HepG2 (cell line): ENCODE data around the gene DDRGK1. TPM values are rescaled to one million over a fixed set of nuclear protein-coding genes. Genes with fewer than 3 reads are reported as not detected.
A peak's percentile ranks its signal among the peaks of the same experiment; 100 is the strongest.

Experiments
- ELF1 ChIP-seq: sonication (generic); formaldehyde crosslinking; IDR thresholded peaks from 2 replicates; pipeline ENCODE4 v1.4.0; 2020; ENCODE audit warnings: missing genetic modification reagents
- GMEB1 ChIP-seq: sonication (generic); formaldehyde crosslinking; IDR thresholded peaks from 2 replicates; pipeline ENCODE4 v1.5.1; 2020; ENCODE audit warnings: missing genetic modification reagents, mild to moderate bottlenecking, borderline replicate concordance
- IRX3 ChIP-seq: sonication (generic); formaldehyde crosslinking; IDR thresholded peaks from 2 replicates; pipeline ENCODE4 v1.8.1; 2023; ENCODE audit warnings: mild to moderate bottlenecking, low read depth, missing genetic modification reagents, borderline replicate concordance
- MED8 ChIP-seq: sonication (generic); formaldehyde crosslinking; IDR thresholded peaks from 2 replicates; pipeline ENCODE4 v1.8.1; 2023; ENCODE audit warnings: mild to moderate bottlenecking, missing genetic modification reagents; ENCODE audit not compliant: insufficient replicate concordance
- POLR2G ChIP-seq: fragments of 200-400 bp; formaldehyde crosslinking; IDR thresholded peaks from 2 replicates; pipeline ENCODE4 v1.6.1; 2018; ENCODE audit warnings: mild to moderate bottlenecking, low read depth, low read length, moderate library complexity
- RFX3 ChIP-seq: IDR thresholded peaks from 2 replicates; pipeline ENCODE4 v1.6.1; 2016; ENCODE audit warnings: missing biosample characterization, missing genetic modification reagents
- SALL1 ChIP-seq: sonication (generic); formaldehyde crosslinking; IDR thresholded peaks from 2 replicates; pipeline ENCODE4 v1.8.0; 2022; ENCODE audit warnings: mild to moderate bottlenecking, missing genetic modification reagents
- SMAD3 ChIP-seq: sonication (generic); formaldehyde crosslinking; IDR thresholded peaks from 2 replicates; pipeline ENCODE4 v1.4.0; 2020; ENCODE audit warnings: missing genetic modification reagents
- SP140L ChIP-seq: sonication (generic); formaldehyde crosslinking; IDR thresholded peaks from 2 replicates; pipeline ENCODE4 v1.4.0; 2020; ENCODE audit warnings: missing genetic modification reagents, borderline replicate concordance
- TBX3 ChIP-seq: fragments of 450-650 bp; IDR thresholded peaks from 2 replicates; pipeline ENCODE4 v1.6.1; 2017; ENCODE audit warnings: antibody characterized with exemption, mild to moderate bottlenecking, inconsistent platforms, borderline replicate concordance
- ZIK1 ChIP-seq: sonication (generic); formaldehyde crosslinking; IDR thresholded peaks from 2 replicates; pipeline ENCODE4 v1.5.0; 2020; ENCODE audit warnings: mild to moderate bottlenecking, low read depth, missing genetic modification reagents, borderline replicate concordance
- ZNF558 ChIP-seq: sonication (generic); formaldehyde crosslinking; IDR thresholded peaks from 2 replicates; pipeline ENCODE4 v1.9.0; 2022; ENCODE audit warnings: mild to moderate bottlenecking, missing genetic modification reagents, borderline replicate concordance
- ZNF790 ChIP-seq: sonication (generic); formaldehyde crosslinking; IDR thresholded peaks from 2 replicates; pipeline ENCODE4 v1.8.0; 2022; ENCODE audit warnings: missing genetic modification reagents, mild to moderate bottlenecking, borderline replicate concordance
- ZSCAN25 ChIP-seq: sonication (generic); formaldehyde crosslinking; IDR thresholded peaks from 2 replicates; pipeline ENCODE4 v1.8.0; 2022; ENCODE audit warnings: mild to moderate bottlenecking, missing genetic modification reagents
- polyA plus RNA-seq, 8 experiments: library from polyadenylated mRNA; depleted of rRNA in 3 of 8; stranded (reverse) in 7 of 8; unstranded in 1 of 8; fragments of >200 nt; fragmentation: Illumina TruSeq in 4 of 8; extraction: Trizol in 4 of 8; gene quantifications; 2 replicates each; pipeline versions ENCODE4 v1.2.1 to v1.2.3, GENCODE V29; 2011 to 2016; ENCODE audit warnings: low read depth in 4 of 8, missing spikeins in 1 of 8, mixed read lengths in 1 of 8; ENCODE audit not compliant: insufficient read depth in 1 of 8
- total RNA-seq, 5 experiments: library from RNA; depleted of rRNA; stranded (reverse); fragments of >200 nt; fragmentation: Illumina TruSeq; extraction: Trizol; gene quantifications; 2 replicates each; pipeline ENCODE4 v1.2.3, GENCODE V29; 2016; ENCODE audit warnings: low read depth in 1 of 5
- TF ChIP-seq, protein P1 (sequence below): sonication (generic); formaldehyde crosslinking; IDR thresholded peaks from 2 replicates; pipeline ENCODE4 v1.4.0; 2020; ENCODE audit warnings: mild to moderate bottlenecking, missing genetic modification reagents
- TF ChIP-seq, protein P2 (sequence below): sonication (generic); formaldehyde crosslinking; IDR thresholded peaks from 2 replicates; pipeline ENCODE4 v1.4.0; 2020; ENCODE audit warnings: missing genetic modification reagents, low read depth, mild to moderate bottlenecking, borderline replicate concordance
- TF ChIP-seq, protein P3 (sequence below): sonication (generic); formaldehyde crosslinking; IDR thresholded peaks from 2 replicates; pipeline ENCODE4 v1.5.0; 2020; ENCODE audit warnings: missing genetic modification reagents
- TF ChIP-seq, protein P4 (sequence below): sonication (generic); formaldehyde crosslinking; IDR thresholded peaks from 2 replicates; pipeline ENCODE4 v1.5.1; 2020; ENCODE audit warnings: missing genetic modification reagents, mild to moderate bottlenecking, borderline replicate concordance

The DDRGK1 gene
- total and polyA plus RNA-seq, 2 of the 13 experiments (the other 11 are each of a cell fraction or from before 2014, with no cell fraction given), result 96.7 to 149 TPM

GRCh38 chr20:3209257-3209945, 4.9 kb upstream of the DDRGK1 start, which contains the start of gene ITPA (continued):
- no peak; the same call in 1 of the 2 replicates for TF ChIP-seq GMEB1
- peak; percentile 98 for TF ChIP-seq ZNF558 (CRISPR knock-in tag)
- TF ChIP-seq, protein P1, sequence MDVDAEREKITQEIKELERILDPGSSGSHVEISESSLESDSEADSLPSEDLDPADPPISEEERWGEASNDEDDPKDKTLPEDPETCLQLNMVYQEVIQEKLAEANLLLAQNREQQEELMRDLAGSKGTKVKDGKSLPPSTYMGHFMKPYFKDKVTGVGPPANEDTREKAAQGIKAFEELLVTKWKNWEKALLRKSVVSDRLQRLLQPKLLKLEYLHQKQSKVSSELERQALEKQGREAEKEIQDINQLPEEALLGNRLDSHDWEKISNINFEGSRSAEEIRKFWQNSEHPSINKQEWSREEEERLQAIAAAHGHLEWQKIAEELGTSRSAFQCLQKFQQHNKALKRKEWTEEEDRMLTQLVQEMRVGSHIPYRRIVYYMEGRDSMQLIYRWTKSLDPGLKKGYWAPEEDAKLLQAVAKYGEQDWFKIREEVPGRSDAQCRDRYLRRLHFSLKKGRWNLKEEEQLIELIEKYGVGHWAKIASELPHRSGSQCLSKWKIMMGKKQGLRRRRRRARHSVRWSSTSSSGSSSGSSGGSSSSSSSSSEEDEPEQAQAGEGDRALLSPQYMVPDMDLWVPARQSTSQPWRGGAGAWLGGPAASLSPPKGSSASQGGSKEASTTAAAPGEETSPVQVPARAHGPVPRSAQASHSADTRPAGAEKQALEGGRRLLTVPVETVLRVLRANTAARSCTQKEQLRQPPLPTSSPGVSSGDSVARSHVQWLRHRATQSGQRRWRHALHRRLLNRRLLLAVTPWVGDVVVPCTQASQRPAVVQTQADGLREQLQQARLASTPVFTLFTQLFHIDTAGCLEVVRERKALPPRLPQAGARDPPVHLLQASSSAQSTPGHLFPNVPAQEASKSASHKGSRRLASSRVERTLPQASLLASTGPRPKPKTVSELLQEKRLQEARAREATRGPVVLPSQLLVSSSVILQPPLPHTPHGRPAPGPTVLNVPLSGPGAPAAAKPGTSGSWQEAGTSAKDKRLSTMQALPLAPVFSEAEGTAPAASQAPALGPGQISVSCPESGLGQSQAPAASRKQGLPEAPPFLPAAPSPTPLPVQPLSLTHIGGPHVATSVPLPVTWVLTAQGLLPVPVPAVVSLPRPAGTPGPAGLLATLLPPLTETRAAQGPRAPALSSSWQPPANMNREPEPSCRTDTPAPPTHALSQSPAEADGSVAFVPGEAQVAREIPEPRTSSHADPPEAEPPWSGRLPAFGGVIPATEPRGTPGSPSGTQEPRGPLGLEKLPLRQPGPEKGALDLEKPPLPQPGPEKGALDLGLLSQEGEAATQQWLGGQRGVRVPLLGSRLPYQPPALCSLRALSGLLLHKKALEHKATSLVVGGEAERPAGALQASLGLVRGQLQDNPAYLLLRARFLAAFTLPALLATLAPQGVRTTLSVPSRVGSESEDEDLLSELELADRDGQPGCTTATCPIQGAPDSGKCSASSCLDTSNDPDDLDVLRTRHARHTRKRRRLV (CRISPR knock-in tag), result peak; percentile 23; the same call in 1 of the 2 replicates
- TF ChIP-seq POLR2G, result peak; percentile 98
- TF ChIP-seq, protein P2, sequence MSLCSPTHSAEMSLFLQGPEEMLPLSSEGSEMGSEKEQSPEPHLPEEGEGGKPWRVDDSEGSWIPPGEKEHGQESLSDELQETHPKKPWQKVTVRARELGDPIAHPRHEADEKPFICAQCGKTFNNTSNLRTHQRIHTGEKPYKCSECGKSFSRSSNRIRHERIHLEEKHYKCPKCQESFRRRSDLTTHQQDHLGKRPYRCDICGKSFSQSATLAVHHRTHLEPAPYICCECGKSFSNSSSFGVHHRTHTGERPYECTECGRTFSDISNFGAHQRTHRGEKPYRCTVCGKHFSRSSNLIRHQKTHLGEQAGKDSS (CRISPR knock-in tag), result peak; percentile 73
- TF ChIP-seq, protein P3, sequence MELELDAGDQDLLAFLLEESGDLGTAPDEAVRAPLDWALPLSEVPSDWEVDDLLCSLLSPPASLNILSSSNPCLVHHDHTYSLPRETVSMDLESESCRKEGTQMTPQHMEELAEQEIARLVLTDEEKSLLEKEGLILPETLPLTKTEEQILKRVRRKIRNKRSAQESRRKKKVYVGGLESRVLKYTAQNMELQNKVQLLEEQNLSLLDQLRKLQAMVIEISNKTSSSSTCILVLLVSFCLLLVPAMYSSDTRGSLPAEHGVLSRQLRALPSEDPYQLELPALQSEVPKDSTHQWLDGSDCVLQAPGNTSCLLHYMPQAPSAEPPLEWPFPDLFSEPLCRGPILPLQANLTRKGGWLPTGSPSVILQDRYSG (CRISPR knock-in tag), result peak; percentile 86; the same call in 1 of the 2 replicates
- no peak; the same call in 1 of the 2 replicates for TF ChIP-seq ZNF790 (CRISPR knock-in tag)
- TF ChIP-seq, protein P4, sequence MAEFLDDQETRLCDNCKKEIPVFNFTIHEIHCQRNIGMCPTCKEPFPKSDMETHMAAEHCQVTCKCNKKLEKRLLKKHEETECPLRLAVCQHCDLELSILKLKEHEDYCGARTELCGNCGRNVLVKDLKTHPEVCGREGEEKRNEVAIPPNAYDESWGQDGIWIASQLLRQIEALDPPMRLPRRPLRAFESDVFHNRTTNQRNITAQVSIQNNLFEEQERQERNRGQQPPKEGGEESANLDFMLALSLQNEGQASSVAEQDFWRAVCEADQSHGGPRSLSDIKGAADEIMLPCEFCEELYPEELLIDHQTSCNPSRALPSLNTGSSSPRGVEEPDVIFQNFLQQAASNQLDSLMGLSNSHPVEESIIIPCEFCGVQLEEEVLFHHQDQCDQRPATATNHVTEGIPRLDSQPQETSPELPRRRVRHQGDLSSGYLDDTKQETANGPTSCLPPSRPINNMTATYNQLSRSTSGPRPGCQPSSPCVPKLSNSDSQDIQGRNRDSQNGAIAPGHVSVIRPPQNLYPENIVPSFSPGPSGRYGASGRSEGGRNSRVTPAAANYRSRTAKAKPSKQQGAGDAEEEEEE (CRISPR knock-in tag), result peak; percentile 52; the same call in 1 of the 2 replicates
- peak; percentile 28; the same call in 1 of the 2 replicates for TF ChIP-seq RFX3 (CRISPR knock-in tag)
- TF ChIP-seq ZIK1 (CRISPR knock-in tag), result 0 out of 2 replicates have a peak, but pooled peaks have one; percentile 47
- TF ChIP-seq SMAD3 (CRISPR knock-in tag), result peak; percentile 58; the same call in 1 of the 2 replicates
- peak; percentile 75 for TF ChIP-seq SALL1 (CRISPR knock-in tag)
- TF ChIP-seq SP140L (CRISPR knock-in tag), result no peak
- no peak for TF ChIP-seq TBX3
- peak; percentile 77 for TF ChIP-seq ZSCAN25 (CRISPR knock-in tag)
- TF ChIP-seq IRX3, result peak; percentile 71; the same call in 1 of the 2 replicates
- TF ChIP-seq MED8 (CRISPR knock-in tag), result peak; percentile 61
- peak; percentile 91 for TF ChIP-seq ELF1 (CRISPR knock-in tag)
